ENCODE results near the gene SNX24. TPM values are rescaled to one million over a fixed set of nuclear protein-coding genes. Genes with fewer than 3 reads are reported as not detected.

Gene SNX24
- total and polyA plus RNA-seq, 2 experiments from 2014 or later = 18.0 to 27.5 TPM

DNA sequence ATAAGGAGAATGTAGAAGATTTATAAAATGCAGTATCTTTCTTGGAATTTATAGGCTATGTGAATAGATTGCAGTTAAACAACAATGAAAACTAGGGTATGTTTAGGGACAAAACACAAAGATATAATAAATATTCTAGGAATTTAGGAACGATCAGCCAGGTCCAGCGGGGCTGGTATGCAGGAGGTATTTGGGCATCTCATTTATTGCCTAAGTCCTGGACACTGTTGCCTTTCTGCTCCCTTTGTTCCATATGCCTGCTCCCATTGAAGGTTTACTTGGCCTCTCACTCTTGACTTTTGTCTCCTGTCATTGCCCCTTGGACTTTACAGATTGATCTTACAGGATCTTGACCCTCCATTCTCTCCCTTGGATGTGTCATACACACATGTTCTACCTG, 55.9 kb downstream of the SNX24 start (continued):
- TF ChIP-seq, protein P1, sequence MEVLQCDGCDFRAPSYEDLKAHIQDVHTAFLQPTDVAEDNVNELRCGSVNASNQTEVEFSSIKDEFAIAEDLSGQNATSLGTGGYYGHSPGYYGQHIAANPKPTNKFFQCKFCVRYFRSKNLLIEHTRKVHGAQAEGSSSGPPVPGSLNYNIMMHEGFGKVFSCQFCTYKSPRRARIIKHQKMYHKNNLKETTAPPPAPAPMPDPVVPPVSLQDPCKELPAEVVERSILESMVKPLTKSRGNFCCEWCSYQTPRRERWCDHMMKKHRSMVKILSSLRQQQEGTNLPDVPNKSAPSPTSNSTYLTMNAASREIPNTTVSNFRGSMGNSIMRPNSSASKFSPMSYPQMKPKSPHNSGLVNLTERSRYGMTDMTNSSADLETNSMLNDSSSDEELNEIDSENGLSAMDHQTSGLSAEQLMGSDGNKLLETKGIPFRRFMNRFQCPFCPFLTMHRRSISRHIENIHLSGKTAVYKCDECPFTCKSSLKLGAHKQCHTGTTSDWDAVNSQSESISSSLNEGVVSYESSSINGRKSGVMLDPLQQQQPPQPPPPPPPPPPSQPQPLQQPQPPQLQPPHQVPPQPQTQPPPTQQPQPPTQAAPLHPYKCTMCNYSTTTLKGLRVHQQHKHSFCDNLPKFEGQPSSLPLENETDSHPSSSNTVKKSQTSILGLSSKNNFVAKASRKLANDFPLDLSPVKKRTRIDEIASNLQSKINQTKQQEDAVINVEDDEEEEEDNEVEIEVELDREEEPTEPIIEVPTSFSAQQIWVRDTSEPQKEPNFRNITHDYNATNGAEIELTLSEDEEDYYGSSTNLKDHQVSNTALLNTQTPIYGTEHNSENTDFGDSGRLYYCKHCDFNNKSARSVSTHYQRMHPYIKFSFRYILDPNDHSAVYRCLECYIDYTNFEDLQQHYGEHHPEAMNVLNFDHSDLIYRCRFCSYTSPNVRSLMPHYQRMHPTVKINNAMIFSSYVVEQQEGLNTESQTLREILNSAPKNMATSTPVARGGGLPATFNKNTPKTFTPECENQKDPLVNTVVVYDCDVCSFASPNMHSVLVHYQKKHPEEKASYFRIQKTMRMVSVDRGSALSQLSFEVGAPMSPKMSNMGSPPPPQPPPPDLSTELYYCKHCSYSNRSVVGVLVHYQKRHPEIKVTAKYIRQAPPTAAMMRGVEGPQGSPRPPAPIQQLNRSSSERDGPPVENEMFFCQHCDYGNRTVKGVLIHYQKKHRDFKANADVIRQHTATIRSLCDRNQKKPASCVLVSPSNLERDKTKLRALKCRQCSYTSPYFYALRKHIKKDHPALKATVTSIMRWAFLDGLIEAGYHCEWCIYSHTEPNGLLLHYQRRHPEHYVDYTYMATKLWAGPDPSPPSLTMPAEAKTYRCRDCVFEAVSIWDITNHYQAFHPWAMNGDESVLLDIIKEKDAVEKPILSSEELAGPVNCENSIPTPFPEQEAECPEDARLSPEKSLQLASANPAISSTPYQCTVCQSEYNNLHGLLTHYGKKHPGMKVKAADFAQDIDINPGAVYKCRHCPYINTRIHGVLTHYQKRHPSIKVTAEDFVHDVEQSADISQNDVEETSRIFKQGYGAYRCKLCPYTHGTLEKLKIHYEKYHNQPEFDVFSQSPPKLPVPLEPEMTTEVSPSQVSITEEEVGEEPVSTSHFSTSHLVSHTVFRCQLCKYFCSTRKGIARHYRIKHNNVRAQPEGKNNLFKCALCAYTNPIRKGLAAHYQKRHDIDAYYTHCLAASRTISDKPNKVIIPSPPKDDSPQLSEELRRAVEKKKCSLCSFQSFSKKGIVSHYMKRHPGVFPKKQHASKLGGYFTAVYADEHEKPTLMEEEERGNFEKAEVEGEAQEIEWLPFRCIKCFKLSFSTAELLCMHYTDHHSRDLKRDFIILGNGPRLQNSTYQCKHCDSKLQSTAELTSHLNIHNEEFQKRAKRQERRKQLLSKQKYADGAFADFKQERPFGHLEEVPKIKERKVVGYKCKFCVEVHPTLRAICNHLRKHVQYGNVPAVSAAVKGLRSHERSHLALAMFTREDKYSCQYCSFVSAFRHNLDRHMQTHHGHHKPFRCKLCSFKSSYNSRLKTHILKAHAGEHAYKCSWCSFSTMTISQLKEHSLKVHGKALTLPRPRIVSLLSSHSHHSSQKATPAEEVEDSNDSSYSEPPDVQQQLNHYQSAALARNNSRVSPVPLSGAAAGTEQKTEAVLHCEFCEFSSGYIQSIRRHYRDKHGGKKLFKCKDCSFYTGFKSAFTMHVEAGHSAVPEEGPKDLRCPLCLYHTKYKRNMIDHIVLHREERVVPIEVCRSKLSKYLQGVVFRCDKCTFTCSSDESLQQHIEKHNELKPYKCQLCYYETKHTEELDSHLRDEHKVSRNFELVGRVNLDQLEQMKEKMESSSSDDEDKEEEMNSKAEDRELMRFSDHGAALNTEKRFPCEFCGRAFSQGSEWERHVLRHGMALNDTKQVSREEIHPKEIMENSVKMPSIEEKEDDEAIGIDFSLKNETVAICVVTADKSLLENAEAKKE (CRISPR knock-in tag; IDR thresholded peaks at IDR 0.05) = no peak
- no peak for TF ChIP-seq POLR2AphosphoS5 (IDR thresholded peaks at IDR 0.05; ENCODE audit: low read depth)
- no peak for TF ChIP-seq NANOG (IDR thresholded peaks at IDR 0.05; ENCODE audit: borderline replicate concordance)
- TF ChIP-seq EZH2 (IDR thresholded peaks at IDR 0.05; ENCODE audit: low read depth, unreplicated experiment) = no peak
- TF ChIP-seq JUNB (IDR thresholded peaks at IDR 0.05; ENCODE audit: unreplicated experiment) = no peak
- TF ChIP-seq CREB1 (CRISPR knock-in tag; IDR thresholded peaks at IDR 0.05; ENCODE audit: low read depth) = no peak

DNA sequence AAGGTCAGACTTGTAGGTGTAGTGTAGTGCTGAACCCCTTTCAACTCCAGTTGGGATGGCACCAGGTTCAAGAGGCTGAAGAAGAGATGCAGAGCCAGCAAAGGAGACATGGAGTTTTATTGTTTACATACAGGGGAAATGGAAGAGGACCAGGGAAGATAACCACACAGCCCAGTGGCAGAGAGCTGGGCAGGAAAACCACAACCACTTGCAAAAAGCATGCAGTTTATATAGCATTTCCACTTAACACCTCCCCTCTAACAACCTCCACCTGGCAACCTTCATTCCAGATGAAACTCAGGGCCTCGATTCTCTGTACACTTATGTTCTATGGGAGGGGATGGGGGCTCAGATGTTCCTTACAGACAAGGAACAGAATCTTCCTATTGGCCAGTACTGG, 56.9 kb downstream of the SNX24 start:
- no peak overlapping the region for H3K4me2 ChIP-seq
- ATAC-seq (no peak), DNase-seq (ENCODE audit: low spot score) (no peak)
- no peaks in the 10 kb centered on the region for H3K36me3 Mint-ChIP-seq (ENCODE audit: low read depth)
- no peak overlapping the region for H3K27ac Mint-ChIP-seq
- no peaks in the 10 kb centered on the region for H3K79me2 ChIP-seq (replicated peaks; ENCODE audit: insufficient read depth)
- H3K4me1 Mint-ChIP-seq = peaks cover 2% of the 10 kb centered on the region
- H3K27me3 ChIP-seq (ENCODE audit: insufficient read depth) = no peaks in the 10 kb centered on the region
- no peaks in the 10 kb centered on the region for H3K9me2 ChIP-seq (ENCODE audit: insufficient read depth)
- H3F3A ChIP-seq (replicated peaks; ENCODE audit: low read depth) = no peaks in the 10 kb centered on the region
- H3K4me1 ChIP-seq (ENCODE audit: insufficient read depth) = no peaks in the 10 kb centered on the region
- H3K27ac ChIP-seq (ENCODE audit: low read depth) = no peak overlapping the region
- no peaks in the 10 kb centered on the region for H3K9me3 Mint-ChIP-seq
- no peaks in the 10 kb centered on the region for H4K20me1 ChIP-seq (replicated peaks; ENCODE audit: insufficient read depth)
- H3K36me3 ChIP-seq (ENCODE audit: insufficient read depth) = no peaks in the 10 kb centered on the region
- no peak overlapping the region for H2AFZ ChIP-seq
- H3K27me3 Mint-ChIP-seq (ENCODE audit: insufficient read depth, low read depth, poor library complexity) = no peaks in the 10 kb centered on the region
- H3K4me3 ChIP-seq = no peak overlapping the region
- H3K4me3 Mint-ChIP-seq = no peak overlapping the region
- TF ChIP-seq, protein P2, sequence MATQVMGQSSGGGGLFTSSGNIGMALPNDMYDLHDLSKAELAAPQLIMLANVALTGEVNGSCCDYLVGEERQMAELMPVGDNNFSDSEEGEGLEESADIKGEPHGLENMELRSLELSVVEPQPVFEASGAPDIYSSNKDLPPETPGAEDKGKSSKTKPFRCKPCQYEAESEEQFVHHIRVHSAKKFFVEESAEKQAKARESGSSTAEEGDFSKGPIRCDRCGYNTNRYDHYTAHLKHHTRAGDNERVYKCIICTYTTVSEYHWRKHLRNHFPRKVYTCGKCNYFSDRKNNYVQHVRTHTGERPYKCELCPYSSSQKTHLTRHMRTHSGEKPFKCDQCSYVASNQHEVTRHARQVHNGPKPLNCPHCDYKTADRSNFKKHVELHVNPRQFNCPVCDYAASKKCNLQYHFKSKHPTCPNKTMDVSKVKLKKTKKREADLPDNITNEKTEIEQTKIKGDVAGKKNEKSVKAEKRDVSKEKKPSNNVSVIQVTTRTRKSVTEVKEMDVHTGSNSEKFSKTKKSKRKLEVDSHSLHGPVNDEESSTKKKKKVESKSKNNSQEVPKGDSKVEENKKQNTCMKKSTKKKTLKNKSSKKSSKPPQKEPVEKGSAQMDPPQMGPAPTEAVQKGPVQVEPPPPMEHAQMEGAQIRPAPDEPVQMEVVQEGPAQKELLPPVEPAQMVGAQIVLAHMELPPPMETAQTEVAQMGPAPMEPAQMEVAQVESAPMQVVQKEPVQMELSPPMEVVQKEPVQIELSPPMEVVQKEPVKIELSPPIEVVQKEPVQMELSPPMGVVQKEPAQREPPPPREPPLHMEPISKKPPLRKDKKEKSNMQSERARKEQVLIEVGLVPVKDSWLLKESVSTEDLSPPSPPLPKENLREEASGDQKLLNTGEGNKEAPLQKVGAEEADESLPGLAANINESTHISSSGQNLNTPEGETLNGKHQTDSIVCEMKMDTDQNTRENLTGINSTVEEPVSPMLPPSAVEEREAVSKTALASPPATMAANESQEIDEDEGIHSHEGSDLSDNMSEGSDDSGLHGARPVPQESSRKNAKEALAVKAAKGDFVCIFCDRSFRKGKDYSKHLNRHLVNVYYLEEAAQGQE (IDR thresholded peaks at IDR 0.05; ENCODE audit: unreplicated experiment) = no peak
- TF ChIP-seq, protein P3, sequence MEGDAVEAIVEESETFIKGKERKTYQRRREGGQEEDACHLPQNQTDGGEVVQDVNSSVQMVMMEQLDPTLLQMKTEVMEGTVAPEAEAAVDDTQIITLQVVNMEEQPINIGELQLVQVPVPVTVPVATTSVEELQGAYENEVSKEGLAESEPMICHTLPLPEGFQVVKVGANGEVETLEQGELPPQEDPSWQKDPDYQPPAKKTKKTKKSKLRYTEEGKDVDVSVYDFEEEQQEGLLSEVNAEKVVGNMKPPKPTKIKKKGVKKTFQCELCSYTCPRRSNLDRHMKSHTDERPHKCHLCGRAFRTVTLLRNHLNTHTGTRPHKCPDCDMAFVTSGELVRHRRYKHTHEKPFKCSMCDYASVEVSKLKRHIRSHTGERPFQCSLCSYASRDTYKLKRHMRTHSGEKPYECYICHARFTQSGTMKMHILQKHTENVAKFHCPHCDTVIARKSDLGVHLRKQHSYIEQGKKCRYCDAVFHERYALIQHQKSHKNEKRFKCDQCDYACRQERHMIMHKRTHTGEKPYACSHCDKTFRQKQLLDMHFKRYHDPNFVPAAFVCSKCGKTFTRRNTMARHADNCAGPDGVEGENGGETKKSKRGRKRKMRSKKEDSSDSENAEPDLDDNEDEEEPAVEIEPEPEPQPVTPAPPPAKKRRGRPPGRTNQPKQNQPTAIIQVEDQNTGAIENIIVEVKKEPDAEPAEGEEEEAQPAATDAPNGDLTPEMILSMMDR (conservative IDR thresholded peaks at IDR 0.05; ENCODE audit: low read depth in 2 of 2) = no peak
- no peak for TF ChIP-seq JUNB (IDR thresholded peaks at IDR 0.05; ENCODE audit: unreplicated experiment)

All from GM23338 (cell line).